ENCODE results near the gene ATP11A. TPM values are rescaled to one million over a fixed set of nuclear protein-coding genes. Genes with fewer than 3 reads are reported as not detected.

ATP11A gene
- total RNA-seq, 2 donors from 2014 or later, result 15.2 to 38.4 TPM

DNA sequence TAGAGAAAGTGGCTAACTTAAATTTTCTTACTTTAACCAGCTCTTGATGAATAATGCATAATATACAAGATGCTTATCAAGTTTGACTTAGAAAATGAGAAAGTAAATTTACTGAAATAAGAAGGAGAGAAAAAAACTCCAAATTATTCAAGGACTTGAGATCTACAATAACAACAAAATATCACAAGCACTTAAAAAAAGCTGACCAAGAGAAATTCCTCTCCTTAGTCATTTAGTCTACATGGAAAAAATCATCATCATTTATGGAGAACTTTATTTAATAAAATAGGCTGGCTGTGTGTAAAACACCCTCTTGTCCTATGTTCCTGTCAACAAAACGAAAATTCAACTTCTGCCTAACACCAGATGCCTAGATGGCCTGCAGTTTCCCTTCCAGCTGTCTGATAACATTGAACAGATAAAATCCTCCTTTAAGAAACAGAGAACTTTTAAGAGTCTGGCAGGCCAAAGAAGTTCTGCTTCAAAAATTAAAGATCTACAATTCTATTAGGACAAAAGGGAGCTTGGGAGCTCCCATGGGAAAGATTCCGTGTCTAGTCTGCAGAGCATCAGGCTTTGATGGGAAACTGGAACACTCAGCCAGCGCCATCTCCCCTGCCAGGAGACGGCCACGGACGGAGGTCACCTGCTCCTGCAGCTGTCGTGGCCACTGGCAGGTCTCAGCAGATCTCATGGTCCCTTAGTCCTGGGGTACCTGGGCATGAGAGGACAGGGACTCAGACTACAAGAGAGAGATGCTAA is 37.9 kb upstream of the ATP11A start:
- H3K27me3 ChIP-seq (replicated peaks; ENCODE audit: insufficient read depth), result no peaks in the 10 kb centered on the region
- H3K4me1 ChIP-seq (ENCODE audit: control insufficient read depth in 1 of 2, low read depth in 2 of 2), result no peaks in the 10 kb centered on the region
- no peaks in the 10 kb centered on the region for H3K36me3 ChIP-seq
- TF ChIP-seq CTCF (IDR thresholded peaks at IDR 0.05), result no peak
- H3K27ac ChIP-seq, result no peak overlapping the region
- no peak for DNase-seq (ENCODE audit: low spot score)
- no peak for ATAC-seq (ENCODE audit: insufficient number of reproducible peaks, low FRiP score, low read depth)
- no peak overlapping the region for H3K4me3 ChIP-seq
- no peaks in the 10 kb centered on the region for H3K9me3 ChIP-seq

DNA sequence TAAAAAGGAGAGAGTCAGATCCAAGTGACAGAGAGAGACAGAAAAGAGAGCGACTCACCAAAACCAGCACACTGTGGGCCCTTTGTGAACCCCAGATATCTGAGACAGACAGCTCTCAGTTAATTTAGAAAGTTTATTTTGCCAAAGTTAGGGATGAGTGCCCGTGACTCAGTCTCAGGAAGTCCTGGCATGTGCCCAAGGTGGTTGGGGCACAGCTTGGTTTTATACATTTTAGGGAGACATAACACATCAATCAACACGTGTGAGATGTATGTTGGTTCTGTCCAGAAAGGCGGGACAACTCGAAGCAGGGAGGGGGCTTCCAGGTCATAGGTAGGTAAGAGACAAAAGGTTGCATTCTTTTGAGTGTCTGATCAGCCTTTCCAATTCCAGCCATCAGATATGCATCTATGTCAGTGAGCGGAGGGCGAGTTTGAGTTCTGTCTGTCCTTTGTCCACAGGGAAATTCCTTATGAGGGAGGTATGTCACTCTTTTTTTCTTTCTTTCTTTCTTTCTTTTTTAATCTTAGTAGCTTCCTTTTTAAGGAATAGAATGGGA is 37.2 kb upstream of the ATP11A start:
- H3K4me3 ChIP-seq, result no peak overlapping the region
- ATAC-seq (ENCODE audit: insufficient number of reproducible peaks, low FRiP score, low read depth) (no peak), DNase-seq (ENCODE audit: low spot score) (no peak)
- no peaks in the 10 kb centered on the region for H3K4me1 ChIP-seq (ENCODE audit: control insufficient read depth in 1 of 2, low read depth in 2 of 2)
- TF ChIP-seq CTCF (IDR thresholded peaks at IDR 0.05), result no peak
- no peaks in the 10 kb centered on the region for H3K36me3 ChIP-seq
- H3K27ac ChIP-seq, result no peak overlapping the region
- no peaks in the 10 kb centered on the region for H3K9me3 ChIP-seq
- H3K27me3 ChIP-seq (replicated peaks; ENCODE audit: insufficient read depth), result no peaks in the 10 kb centered on the region

DNA sequence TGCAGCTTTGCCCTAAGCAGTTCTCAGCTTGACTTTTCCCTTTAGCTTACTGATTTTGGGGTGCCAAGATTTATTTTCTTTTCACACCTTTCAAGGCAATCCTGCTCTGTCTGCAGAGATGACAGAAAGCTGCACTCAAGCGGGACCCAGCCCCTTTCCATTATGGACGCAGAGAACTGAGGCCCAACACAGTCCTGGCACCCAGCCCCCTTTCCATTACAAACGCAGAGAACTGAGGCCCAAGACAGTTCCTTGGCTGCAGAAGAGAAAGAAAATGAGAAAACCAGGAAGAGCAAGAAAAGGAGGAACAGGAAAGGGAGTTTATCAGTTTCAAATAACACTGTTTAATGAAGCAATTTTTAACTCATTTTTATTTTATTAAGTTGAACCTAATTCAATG is 36.8 kb upstream of the ATP11A start:
- no peak overlapping the region for H3K4me3 ChIP-seq
- no peaks in the 10 kb centered on the region for H3K9me3 ChIP-seq
- ATAC-seq (ENCODE audit: insufficient number of reproducible peaks, low FRiP score, low read depth) (no peak), DNase-seq (ENCODE audit: low spot score) (no peak)
- no peaks in the 10 kb centered on the region for H3K36me3 ChIP-seq
- H3K27ac ChIP-seq, result no peak overlapping the region
- H3K27me3 ChIP-seq (replicated peaks; ENCODE audit: insufficient read depth), result no peaks in the 10 kb centered on the region
- no peak for TF ChIP-seq CTCF (IDR thresholded peaks at IDR 0.05)
- no peaks in the 10 kb centered on the region for H3K4me1 ChIP-seq (ENCODE audit: control insufficient read depth in 1 of 2, low read depth in 2 of 2)

- ATAC-seq (ENCODE audit: insufficient number of reproducible peaks, low FRiP score, low read depth), result no peak
- H3K36me3 ChIP-seq, result no peaks in the 10 kb centered on the region
- no peaks in the 10 kb centered on the region for H3K27me3 ChIP-seq (replicated peaks; ENCODE audit: insufficient read depth)
- DNase-seq (ENCODE audit: low spot score), result no peak
- no peak overlapping the region for H3K4me3 ChIP-seq
- H3K4me1 ChIP-seq (ENCODE audit: control insufficient read depth in 1 of 2, low read depth in 2 of 2), result no peaks in the 10 kb centered on the region
- TF ChIP-seq CTCF (IDR thresholded peaks at IDR 0.05), result no peak
- no peak overlapping the region for H3K27ac ChIP-seq
- no peaks in the 10 kb centered on the region for H3K9me3 ChIP-seq
Measured at GRCh38 chr13:112655913-112656312, 33.9 kb upstream of the ATP11A start.

DNA sequence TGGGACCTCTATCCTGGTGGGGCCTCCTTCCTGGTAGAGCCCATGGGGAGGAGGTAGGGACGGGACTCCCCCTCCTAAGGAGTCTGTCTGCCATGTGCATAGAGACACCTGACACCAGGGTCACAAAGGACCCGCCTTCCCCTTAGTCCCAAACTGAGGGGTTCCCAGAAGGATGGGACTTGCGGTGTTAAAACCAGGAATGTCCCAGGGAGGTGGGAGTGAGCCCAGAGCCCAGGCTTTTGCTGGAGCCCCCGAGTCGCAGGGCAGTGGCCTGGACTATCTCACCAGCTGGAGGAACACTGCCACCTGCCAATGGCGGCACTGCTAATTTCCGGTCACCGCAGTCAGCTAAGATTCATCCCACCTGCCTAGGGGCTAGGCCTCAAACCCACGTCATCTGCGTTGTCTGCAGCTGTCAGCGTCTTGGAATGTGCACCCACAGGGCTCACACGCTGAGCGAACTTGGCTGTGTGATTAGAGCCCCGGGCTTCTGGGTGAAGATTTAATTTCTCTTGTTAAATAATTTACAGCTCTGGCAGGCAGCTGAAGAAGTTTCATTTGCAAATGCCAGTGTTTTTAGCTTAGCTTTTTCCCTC is 31.9 kb upstream of the ATP11A start:
- no peak for TF ChIP-seq CTCF (IDR thresholded peaks at IDR 0.05)
- Histone ChIP-seq H3K4me3 (no peak overlapping the region), H3K36me3 (no peaks in the 10 kb centered on the region), H3K9me3 (no peaks in the 10 kb centered on the region), H3K27ac (no peak overlapping the region), H3K4me1 (ENCODE audit: control insufficient read depth in 1 of 2, low read depth in 2 of 2) (no peaks in the 10 kb centered on the region), H3K27me3 (replicated peaks; ENCODE audit: insufficient read depth) (no peaks in the 10 kb centered on the region)
- ATAC-seq (ENCODE audit: insufficient number of reproducible peaks, low FRiP score, low read depth), result no peak
- DNase-seq (ENCODE audit: low spot score), result no peak

Measured in thoracic aorta (tissue), 2 donors.